GM18873 (cell line): Measurements from ENCODE around the gene YIPF2.
A peak's percentile ranks its signal among the peaks of the same experiment; 100 is the strongest.
"Not testable (repeated sequence)": the region's sequence is repeated elsewhere in the genome, so short reads cannot be mapped to it uniquely, and the experiment has no call there.

Experiments
- ATAC-seq: cut with Tn5 transposase; IDR thresholded peaks from one replicate; pipeline ENCODE4 v1.9.1; 2021; ENCODE audit warnings: mild to moderate bottlenecking, moderate library complexity, moderate number of reproducible peaks; ENCODE audit not compliant: unreplicated experiment, low FRiP score

YIPF2 gene

GRCh38 chr19:10928563-10929401, at the start of gene YIPF2, which contains the start of gene TIMM29:
Gene YIPF2, minus strand, starts transcription at chr19:10928639. Its CDS starts 229 bp downstream, at chr19:10928410.
Gene TIMM29, plus strand, starts transcription at chr19:10928811. Its CDS starts 12 bp downstream, at chr19:10928823.
- ATAC-seq, result peak; percentile 62

- no peak for ATAC-seq
Observed at GRCh38 chr19:10977742-10978092, 49.3 kb upstream of the YIPF2 start.

GRCh38 chr19:10976131-10976892, 47.9 kb upstream of the YIPF2 start:
- no peak for ATAC-seq

- ATAC-seq, result no peak
Observed at GRCh38 chr19:10975374-10976130, 47.1 kb upstream of the YIPF2 start.

- no peak for ATAC-seq
Observed at GRCh38 chr19:10971107-10971726, 42.8 kb upstream of the YIPF2 start.

- ATAC-seq, result no peak
Observed at GRCh38 chr19:10968527-10969135, 40.2 kb upstream of the YIPF2 start.

GRCh38 chr19:10966809-10967208, 38.4 kb upstream of the YIPF2 start:
- ATAC-seq, result no peak

GRCh38 chr19:10965398-10965797, 37.0 kb upstream of the YIPF2 start:
- ATAC-seq, result no peak

GRCh38 chr19:10964903-10965302, 36.5 kb upstream of the YIPF2 start:
- no peak for ATAC-seq

GRCh38 chr19:10963865-10964264, 35.4 kb upstream of the YIPF2 start:
- ATAC-seq, result no peak

GRCh38 chr19:10962863-10963262, 34.4 kb upstream of the YIPF2 start:
- ATAC-seq, result no peak

GRCh38 chr19:10961073-10961860, 32.8 kb upstream of the YIPF2 start:
- ATAC-seq, result peak; percentile 28

- peak; percentile 57 for ATAC-seq
Observed at GRCh38 chr19:10960314-10961072, 32.1 kb upstream of the YIPF2 start, which contains the start of gene SMARCA4. Gene SMARCA4, plus strand, starts transcription at chr19:10961030. Its CDS starts 23,122 bp downstream, at chr19:10984152.

GRCh38 chr19:10959277-10959968, 31.0 kb upstream of the YIPF2 start:
- ATAC-seq, result not testable (repeated sequence)

GRCh38 chr19:10952809-10953208, 24.4 kb upstream of the YIPF2 start:
- no peak for ATAC-seq

- no peak for ATAC-seq
Observed at GRCh38 chr19:10946958-10947657, 18.7 kb upstream of the YIPF2 start.

GRCh38 chr19:10945264-10945663, 16.8 kb upstream of the YIPF2 start:
- ATAC-seq, result no peak
